HG03108 (cell line): Measurements from ENCODE around the gene AMFR.

Source experiments
- ATAC-seq: cut with Tn5 transposase; IDR thresholded peaks from one replicate; pipeline ENCODE4 v1.9.1; 2021; ENCODE audit warnings: moderate library complexity; ENCODE audit not compliant: unreplicated experiment

Gene AMFR

DNA sequence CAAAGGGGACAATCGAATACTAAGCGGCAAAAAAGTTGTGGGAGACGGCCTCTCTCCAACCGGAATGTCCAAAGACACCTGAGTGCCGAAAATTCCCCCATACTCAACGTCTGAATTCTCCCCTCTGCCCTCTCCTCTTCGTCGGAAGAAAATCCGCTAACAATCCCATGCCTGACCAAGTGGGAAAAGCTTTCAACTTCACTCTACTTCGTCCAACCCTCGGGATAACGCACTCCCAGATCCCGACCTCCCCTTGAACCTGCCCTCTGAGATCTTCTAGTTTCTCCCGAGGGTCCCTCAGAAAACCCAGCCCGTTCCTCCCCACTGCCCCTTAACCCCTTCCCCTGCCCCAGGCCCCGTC lies 961 bp downstream of the AMFR start:
- ATAC-seq, result no peak

DNA sequence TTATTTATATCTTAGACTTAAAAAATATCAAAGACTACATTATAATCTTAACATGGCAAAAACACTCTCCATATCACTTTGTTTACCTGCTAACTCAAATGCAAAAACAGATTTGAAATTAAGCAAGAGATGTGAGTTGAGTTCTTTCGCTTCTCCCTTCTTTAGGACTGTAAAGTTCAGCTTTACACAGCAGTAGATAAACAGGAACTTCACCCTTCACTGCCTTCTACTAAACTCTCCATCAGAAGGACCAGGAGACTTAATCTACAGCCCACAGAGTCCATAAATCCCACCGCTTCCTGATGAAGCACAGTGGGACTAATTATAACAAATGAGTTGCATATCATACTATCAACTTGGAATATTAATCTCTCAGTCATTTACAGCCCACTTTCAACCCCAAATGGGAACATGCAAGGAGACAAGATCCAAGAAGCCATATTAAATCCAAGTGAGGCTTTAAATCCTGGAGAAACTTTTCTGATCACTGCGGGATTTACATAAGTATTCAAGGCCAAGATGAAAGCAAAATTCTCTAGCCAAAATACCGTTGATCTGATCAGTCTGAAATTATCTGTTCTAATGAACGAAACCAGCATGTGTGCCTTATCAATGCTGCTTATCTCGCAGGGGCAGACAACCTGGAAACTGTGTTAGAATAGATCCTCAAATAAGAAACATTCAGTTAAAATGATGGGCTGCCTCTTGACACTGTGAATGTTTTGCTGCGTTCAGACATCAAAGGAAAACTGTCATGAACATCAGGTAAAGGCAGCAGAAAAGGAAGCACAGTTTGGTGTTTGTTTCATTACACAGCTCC lies 1.6 kb downstream of the AMFR start:
- ATAC-seq, result peak; percentile 27

- no peak for ATAC-seq
Measured at GRCh38 chr16:56422896-56423441, 2.4 kb downstream of the AMFR start.

DNA sequence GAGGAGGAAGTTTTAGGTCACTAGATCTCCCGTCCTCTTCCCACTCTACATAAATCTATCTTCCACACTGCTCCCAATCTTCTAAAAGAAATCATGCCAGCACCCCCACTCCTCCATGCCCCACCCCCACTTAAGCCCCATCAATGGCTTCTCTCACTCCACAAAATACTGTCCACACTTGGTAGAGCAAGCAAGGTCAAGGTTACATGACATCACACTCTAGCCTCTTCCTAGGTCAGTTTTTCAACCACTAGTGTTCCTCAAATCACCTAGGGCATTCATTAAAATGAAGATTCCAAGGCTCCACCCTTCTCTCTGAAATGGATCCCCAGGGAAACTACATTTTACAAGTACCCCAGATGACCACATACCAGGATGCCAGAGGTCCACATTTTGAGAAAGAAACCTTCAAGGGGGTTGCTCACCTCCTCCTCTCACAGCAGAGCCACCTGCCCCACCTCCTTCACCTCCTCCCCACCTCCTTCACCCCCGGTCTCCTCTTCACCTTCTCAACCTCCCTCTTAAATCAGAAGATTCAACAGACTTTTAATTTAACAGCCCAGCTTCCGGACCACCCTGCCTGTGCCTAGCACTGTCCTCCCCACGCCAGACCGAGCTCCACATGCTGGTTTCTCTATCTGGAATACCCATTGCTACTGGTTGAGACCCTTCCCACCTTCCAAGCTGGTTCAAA lies 3.2 kb downstream of the AMFR start:
- no peak for ATAC-seq

GRCh38 chr16:56421313-56421712 lies 4.0 kb downstream of the AMFR start:
- no peak for ATAC-seq

DNA sequence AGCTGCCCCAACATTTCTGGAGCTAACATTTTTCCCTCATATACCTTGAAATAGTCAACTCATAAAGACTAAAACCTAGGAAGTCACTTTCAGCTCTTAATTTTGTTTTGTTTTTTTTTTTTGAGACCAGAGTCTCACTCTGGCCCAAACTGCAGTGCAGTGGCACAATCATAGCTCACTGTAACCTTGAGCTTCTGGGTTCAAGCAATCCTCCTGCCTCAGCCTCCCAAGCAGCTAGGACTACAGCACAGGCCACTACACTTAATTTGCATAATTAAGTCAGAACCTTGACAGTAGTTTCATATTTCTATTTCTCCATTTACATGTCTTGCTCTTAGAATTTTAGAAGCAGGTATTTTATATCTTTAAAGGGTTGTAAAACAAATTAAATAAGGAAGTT lies 4.7 kb downstream of the AMFR start:
- ATAC-seq, result no peak

- ATAC-seq, result no peak
Measured at GRCh38 chr16:56419740-56420548, 5.4 kb downstream of the AMFR start.

GRCh38 chr16:56417138-56417537 lies 8.2 kb downstream of the AMFR start:
- ATAC-seq, result no peak

GRCh38 chr16:56415875-56416274 lies 9.5 kb downstream of the AMFR start:
- ATAC-seq, result no peak

DNA sequence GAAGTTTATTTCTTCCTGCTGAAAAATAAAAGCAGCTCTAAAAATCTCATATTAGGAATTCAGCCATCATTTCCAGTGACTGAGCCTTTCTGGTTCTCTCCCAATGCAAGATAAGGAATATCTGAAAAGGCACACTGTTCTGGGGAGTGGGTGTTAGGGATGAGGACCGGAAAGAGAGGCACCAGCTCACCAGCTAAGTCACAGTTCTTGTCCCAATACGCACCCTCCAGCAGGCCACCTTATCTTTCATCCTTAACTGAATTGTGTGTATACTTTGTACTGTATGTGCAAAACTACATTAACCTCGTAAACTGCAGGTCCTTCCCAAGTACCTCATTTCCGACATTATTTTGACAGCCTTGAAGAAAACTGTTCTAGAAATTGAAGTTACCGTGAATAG lies 11.0 kb downstream of the AMFR start:
- no peak for ATAC-seq

DNA sequence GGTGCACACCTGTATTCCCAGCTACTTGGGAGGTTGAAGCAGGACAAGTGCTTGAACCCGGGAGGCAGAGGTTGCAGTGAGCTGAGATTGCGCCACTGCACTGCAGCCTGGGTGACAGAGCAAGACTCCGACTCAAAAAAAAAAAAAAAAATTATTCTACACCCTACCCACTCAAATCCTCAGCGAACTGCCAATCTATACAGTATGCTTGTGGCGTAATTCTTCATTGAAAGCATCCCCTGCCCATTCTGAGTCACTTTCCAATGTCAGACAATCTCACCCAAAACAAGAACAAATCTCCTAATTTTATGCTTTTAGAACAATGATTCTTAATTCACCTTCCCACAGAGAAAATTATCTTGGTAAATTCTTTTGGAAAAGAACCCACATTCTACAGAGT lies 12.0 kb downstream of the AMFR start:
- no peak for ATAC-seq

- no peak for ATAC-seq
Measured at GRCh38 chr16:56411624-56412023, 13.7 kb downstream of the AMFR start.

DNA sequence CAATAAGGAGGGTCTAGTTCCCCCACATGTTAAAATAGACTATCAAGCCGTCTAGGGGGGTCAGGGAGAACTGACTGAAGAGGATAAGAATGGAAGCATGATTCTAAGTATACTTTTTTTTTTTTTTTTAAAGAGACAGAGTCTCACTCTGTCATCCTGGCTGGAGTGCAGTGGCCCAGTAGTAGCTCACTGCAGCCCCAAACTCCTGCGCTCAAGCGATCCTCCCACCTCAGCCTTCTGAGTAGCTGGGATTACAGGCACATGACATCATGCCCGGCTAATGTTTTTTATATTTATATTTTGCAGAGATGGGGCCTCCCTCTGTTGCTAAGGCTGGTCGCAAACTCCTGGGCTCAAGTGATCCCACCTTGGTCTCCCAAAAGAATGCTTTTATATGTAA lies 14.2 kb downstream of the AMFR start:
- no peak for ATAC-seq

GRCh38 chr16:56409195-56409594 lies 16.1 kb downstream of the AMFR start:
- no peak for ATAC-seq

DNA sequence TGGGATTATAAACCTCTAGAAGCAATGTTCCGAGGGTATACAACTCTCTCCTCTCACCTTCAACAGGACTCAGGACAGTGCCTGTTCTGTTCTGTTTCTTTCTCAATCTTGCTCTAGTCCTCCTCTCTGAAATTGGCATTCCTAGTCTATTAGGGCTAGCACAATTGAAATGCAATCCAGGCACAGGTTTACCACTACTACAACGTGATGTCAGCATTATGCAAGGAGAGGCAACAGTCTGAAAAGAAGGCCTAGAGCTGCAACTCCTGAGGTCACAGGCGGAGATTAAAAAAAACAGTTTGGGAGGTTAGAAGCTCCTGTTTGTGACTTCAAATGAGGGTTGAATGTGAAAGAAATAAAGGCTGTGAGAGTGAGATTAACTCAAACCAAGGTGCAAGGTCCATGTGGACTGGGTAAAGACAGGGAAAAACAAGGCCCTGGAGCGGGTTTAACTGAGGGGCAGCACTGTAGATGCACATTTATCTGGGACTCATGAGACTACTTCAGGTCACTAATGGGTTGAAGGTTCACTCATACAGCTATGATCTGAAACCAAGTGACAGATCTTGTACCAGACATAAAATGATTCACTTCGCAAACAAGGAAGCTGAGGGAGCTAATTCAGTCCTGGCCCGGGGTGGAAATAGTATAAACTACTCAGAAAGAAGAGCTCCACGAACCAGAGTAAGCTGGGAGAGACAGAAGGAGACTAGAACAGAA lies 16.8 kb downstream of the AMFR start:
- ATAC-seq, result no peak

GRCh38 chr16:56405977-56406672 lies 19.2 kb downstream of the AMFR start:
- no peak for ATAC-seq

DNA sequence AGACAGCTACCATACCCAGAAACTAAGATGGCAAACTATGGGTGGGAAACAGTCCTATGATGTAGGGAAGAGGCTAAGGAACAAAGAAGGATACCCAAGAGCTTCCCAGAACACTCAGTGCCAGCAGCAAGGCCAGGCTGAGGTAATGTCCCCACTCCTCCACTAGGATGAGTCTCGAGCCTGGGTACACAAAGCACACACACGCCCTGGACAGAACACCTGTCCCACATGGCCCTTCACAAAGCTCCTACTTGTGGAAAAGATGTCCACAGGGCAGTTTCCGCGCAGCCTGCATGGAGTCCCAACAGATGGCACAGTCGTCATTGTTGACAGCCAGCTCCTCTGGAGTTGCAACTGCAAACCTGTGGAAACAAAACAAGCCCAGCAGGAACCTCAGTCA lies 23.9 kb downstream of the AMFR start:
- no peak for ATAC-seq

DNA sequence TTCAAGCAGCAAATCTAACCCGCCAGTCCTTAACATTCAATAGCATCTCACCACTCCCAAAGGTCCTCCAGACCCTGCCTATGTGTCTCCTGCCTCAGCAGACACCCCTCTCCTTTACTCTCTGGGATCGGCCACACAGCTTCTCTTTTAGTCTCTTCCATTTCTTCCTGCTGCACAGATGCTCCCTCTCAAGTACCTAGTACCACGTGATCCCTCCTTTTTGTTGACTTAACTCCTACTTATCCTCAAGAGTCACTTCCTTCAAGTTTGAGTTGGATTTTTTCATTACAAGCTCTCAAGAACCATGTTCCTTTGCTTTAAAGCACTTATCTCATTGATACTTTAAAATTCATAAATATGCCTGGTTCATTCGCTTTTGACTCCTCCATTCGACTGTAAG lies 24.9 kb downstream of the AMFR start:
- ATAC-seq, result no peak

- ATAC-seq, result no peak
Measured at GRCh38 chr16:56399486-56399885, 25.9 kb downstream of the AMFR start.

- no peak for ATAC-seq
Measured at GRCh38 chr16:56399047-56399446, 26.3 kb downstream of the AMFR start.
